Breast epithelium (tissue), 3 donors: ENCODE data around the gene CGB7.

Experiments used
- CTCF ChIP-seq, 3 donors: fragments of 450-650 bp; IDR thresholded peaks; one replicate each; pipeline ENCODE4 v1.5.1; 2016 to 2017; ENCODE audit warnings: antibody characterized with exemption in 3 of 3, mild to moderate bottlenecking in 3 of 3, moderate library complexity in 3 of 3
- POLR2A ChIP-seq: fragments of 450-650 bp; IDR thresholded peaks from one replicate; pipeline ENCODE4 v1.6.1; 2016; ENCODE audit warnings: antibody characterized with exemption, mild to moderate bottlenecking, moderate library complexity

- TF ChIP-seq CTCF (IDR thresholded peaks at IDR 0.05) = no peak
- no peak for TF ChIP-seq POLR2A
Observed at GRCh38 chr19:49092686-49093085, 35.1 kb upstream of the CGB7 start.
